Colonic mucosa (tissue), 4 donors: ENCODE data around the gene SEMA5B. TPM values are rescaled to one million over a fixed set of nuclear protein-coding genes. Genes with fewer than 3 reads are reported as not detected.

Experiments
- DNase-seq: peaks from one replicate; pipeline ENCODE4 v3.0.0-alpha.2; 2020
- H3K27ac ChIP-seq: fragments of 200-600 bp; one replicate; pipeline ENCODE4 v1.8.0; 2021
- H3K27me3 ChIP-seq: fragments of 200-600 bp; one replicate; pipeline ENCODE4 v1.8.0; 2021
- H3K36me3 ChIP-seq: fragments of 200-600 bp; one replicate; pipeline ENCODE4 v1.8.0; 2021
- H3K4me1 ChIP-seq: fragments of 200-600 bp; one replicate; pipeline ENCODE4 v1.8.0; 2021; ENCODE audit warnings: mild to moderate bottlenecking
- H3K4me3 ChIP-seq: fragments of 200-600 bp; one replicate; pipeline ENCODE4 v1.8.0; 2021
- H3K9ac ChIP-seq, 2 donors: one replicate each; pipeline ENCODE4 v1.7.0; 2013; ENCODE audit warnings: control low read depth in 2 of 2, low read depth in 2 of 2, low read length in 2 of 2
- H3K9me3 ChIP-seq: fragments of 200-600 bp; one replicate; pipeline ENCODE4 v1.8.0; 2021
- CTCF ChIP-seq: fragments of 200-600 bp; IDR thresholded peaks from one replicate; pipeline ENCODE4 v1.8.0; 2022; ENCODE audit warnings: antibody characterized with exemption, mild to moderate bottlenecking
- intact Hi-C: fragments of 100-400 bp; cut with DNase I; formaldehyde crosslinking; loops from one replicate; pipeline ENCODE4 v1.14.1; 2022
- total RNA-seq, 2 donors: library from RNA; stranded (reverse); fragmentation: NEBNext Ultra II Directional in 1 of 2; extraction: Animal tissue kit (Norgen Biotek cat#: 25700) in 1 of 2; gene quantifications; one replicate each; pipeline ENCODE4 v1.2.1, GENCODE V29; 2021
- donor health status: healthy.
- donor health status: DM: no; HTN: no; CAD: no.
- donor health status: DM: no; HTN: no; CAD: no.

Gene SEMA5B
- total RNA-seq, 2 donors from 2014 or later, result 0.40 to 1.3 TPM

DNA sequence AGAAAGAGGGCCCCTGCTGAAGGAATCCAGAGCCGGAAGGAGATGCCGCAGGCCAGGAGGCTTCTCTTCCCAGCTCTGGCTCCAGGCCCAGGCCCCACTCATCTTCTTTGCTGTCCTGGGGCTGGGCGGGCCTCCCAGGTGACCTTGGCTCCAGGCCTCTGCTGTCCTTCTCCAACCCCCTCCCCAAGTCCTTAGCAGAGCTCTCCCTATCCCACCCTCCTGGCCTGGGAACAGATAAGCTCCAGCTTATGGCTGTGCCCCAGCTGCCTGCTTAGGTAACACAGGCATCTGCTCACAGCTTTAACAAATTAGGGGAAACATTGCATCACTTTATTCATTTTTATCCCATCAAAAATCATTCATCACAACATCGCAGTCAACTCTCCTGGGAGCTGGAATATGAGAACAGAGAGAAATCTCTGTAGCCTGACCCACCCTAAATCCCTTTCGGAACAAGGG lies 86.9 kb downstream of the SEMA5B start:
- TF ChIP-seq CTCF, result no peak
- intact Hi-C loops, result loop anchor here (10.0 kb wide), 3 partner anchors 186 to 314 kb away; no protein-coding TSS in a partner anchor
- H3K4me3 ChIP-seq, result no peak overlapping the region
- H3K27ac ChIP-seq, result no peak overlapping the region
- DNase-seq, result no peak
- H3K36me3 ChIP-seq, result no peaks in the 10 kb centered on the region
- H3K4me1 ChIP-seq, result no peaks in the 10 kb centered on the region
- no peak overlapping the region for H3K9ac ChIP-seq
- H3K27me3 ChIP-seq, result no peaks in the 10 kb centered on the region
- H3K9me3 ChIP-seq, result no peaks in the 10 kb centered on the region

DNA sequence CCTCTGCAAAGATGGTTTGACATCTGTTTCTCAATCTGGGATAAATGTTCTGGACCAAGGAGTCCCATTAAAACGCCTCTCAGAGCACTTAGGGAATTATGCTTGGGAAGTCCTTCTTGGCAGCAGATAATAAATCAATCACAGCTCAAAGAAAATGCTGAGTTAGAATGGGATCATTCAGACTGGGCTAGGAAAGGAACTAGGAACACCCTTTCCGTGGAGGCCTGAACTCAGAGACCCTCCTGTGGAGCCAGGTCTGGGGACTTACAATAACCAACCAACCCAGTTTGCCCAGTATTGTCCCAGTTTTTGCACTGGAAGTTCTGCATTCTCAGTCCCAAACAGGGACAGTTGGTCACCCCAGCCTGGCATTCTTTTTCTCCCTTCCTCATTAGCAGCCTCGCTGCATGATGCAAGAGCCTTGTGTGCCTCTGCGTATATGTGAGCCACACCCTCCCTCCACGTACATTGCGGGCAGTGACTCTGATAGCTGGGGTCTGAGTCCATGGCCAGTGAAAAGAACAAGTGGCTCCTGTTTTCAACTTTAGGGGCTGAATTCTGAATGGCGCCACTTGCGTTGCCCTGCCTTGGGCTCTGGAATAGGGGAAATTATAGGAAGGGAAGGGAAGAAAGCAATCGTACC lies 88.7 kb downstream of the SEMA5B start:
- H3K27ac ChIP-seq, result no peak overlapping the region
- no peak for TF ChIP-seq CTCF

DNA sequence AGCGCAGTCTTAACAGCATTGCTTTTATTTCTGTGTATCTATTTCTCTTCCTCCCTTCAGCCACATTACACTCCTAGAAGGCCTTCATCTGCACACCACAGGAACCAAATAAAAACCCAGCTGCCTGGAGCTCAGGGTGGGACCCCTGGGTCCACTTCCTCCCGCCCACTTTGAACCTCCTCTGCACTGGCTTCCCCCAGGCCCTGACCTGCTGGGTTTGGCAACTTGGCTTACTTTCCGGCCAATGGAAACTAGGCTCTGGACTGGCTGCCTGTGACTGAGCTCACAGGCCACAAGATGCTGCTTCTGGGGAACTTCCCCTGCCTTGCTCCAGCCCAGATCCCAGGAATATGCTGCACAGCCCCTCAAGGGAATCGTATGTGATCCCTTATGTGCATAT lies 89.8 kb downstream of the SEMA5B start:
- H3K4me1 ChIP-seq, result no peaks in the 10 kb centered on the region
- H3K27me3 ChIP-seq, result no peaks in the 10 kb centered on the region
- no peak overlapping the region for H3K4me3 ChIP-seq
- H3K9me3 ChIP-seq, result no peaks in the 10 kb centered on the region
- intact Hi-C loops, result no loop called here
- no peak overlapping the region for H3K9ac ChIP-seq
- H3K27ac ChIP-seq, result no peak overlapping the region
- TF ChIP-seq CTCF, result no peak
- no peak for DNase-seq
- no peaks in the 10 kb centered on the region for H3K36me3 ChIP-seq

More for the DNA sequence above, 88.7 kb downstream of the SEMA5B start:
- no peak overlapping the region for H3K9ac ChIP-seq
- intact Hi-C loops, result no loop called here
- no peaks in the 10 kb centered on the region for H3K36me3 ChIP-seq
- no peaks in the 10 kb centered on the region for H3K4me1 ChIP-seq
- H3K4me3 ChIP-seq, result no peak overlapping the region
- DNase-seq, result peak; percentile 29
- no peaks in the 10 kb centered on the region for H3K9me3 ChIP-seq
- no peaks in the 10 kb centered on the region for H3K27me3 ChIP-seq

DNA sequence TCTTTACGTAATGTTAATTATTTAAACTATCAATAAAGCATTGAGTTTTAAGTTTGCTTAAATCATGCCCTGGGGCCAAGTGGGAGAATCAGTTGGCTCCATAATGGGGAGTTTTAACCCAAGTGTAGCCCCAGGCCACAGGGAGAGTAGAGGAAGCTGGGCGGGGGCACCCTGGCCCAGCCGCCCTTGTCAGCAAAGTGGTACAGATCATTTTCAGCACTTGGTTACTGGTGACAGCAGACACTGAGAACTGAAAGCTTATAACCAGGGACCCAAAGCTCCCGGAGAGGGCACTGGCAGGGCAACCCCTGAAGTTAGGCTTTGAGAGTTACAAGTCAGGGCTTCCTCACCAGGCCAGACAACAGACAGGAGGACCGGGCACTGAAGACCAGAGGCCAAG lies 90.6 kb downstream of the SEMA5B start:
- Histone ChIP-seq H3K4me1 (no peaks in the 10 kb centered on the region), H3K36me3 (no peaks in the 10 kb centered on the region), H3K27me3 (no peaks in the 10 kb centered on the region), H3K4me3 (no peak overlapping the region), H3K9ac (no peak overlapping the region), H3K9me3 (no peaks in the 10 kb centered on the region), H3K27ac (no peak overlapping the region)
- TF ChIP-seq CTCF, result no peak
- intact Hi-C loops, result no loop called here
- no peak for DNase-seq

GRCh38 chr3:122936335-122936734 lies 91.2 kb downstream of the SEMA5B start:
- no peaks in the 10 kb centered on the region for H3K4me1 ChIP-seq
- no peak overlapping the region for H3K9ac ChIP-seq
- H3K9me3 ChIP-seq, result no peaks in the 10 kb centered on the region
- H3K27me3 ChIP-seq, result no peaks in the 10 kb centered on the region
- intact Hi-C loops, result no loop called here
- no peak for TF ChIP-seq CTCF
- no peak overlapping the region for H3K4me3 ChIP-seq
- no peaks in the 10 kb centered on the region for H3K36me3 ChIP-seq
- H3K27ac ChIP-seq, result no peak overlapping the region
- DNase-seq, result no peak
